ENCODE measurements around the gene SLC25A1.

SLC25A1 gene

GRCh38 chr22:19215360-19215759 is 36.8 kb upstream of the SLC25A1 start:
- DNase-seq (ENCODE audit: low read depth), result no peak
- no peak for TF ChIP-seq CTCF (IDR thresholded peaks at IDR 0.05; ENCODE audit: low read depth, low read length, missing control alignments)
- no peak overlapping the region for H3K4me3 ChIP-seq (ENCODE audit: low read depth, low read length)
- in situ Hi-C loops (cut with HindIII; ENCODE audit: low sequenced_read_pairs), result no loop called here

DNA sequence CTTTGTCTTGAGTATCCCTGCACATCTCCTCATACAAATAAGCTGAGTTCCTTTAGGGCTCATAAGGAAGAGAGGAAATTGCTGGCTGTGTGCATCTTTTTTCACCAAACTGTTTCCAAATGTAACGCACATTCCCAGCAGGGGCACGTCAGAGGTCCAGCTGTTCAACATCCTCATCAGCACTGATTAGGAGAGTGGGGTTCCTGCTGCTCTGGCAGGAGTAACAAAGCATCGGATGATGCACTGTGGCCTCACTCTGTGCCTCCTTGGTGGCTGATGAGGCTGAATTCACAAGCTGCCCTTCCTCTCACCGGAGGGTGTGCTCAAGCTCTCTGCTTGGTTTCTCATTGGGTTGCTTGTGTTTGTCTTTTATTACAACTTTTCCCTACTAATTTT is 35.5 kb upstream of the SLC25A1 start:
- in situ Hi-C loops (cut with HindIII; ENCODE audit: low sequenced_read_pairs), result no loop called here
- no peak overlapping the region for H3K4me3 ChIP-seq (ENCODE audit: low read depth, low read length)
- DNase-seq (ENCODE audit: low read depth), result no peak
- TF ChIP-seq CTCF (IDR thresholded peaks at IDR 0.05; ENCODE audit: low read depth, low read length, missing control alignments), result no peak

DNA sequence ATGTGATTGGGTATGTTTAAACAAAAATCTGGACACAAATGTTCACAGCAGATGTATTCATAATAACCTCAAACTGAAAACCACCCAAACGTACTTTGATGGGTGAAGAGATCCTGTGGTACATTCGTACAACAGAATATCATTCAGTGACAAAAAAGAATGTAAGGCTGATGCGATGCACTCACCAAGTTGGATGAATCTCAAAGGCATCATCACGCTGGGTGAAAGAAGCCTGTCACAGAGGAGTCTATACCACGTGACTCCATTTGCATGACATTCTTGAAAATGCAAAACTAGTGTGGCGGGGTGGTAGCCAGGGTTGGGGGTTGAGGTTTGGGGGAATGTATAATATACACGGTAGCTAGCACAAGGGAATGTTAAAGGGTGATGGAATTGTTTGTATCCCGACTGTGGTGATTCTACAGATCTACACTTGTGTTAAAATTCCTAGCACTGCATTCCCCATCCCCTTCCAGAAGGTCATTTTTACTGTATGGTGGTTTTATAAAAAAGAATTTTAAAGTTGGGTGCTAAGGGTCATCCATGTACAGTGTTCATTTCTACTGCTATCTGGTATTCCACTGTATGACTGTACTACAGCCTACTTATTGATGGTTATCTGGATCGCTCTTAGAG is 35.0 kb upstream of the SLC25A1 start:
- no peak for TF ChIP-seq CTCF (IDR thresholded peaks at IDR 0.05; ENCODE audit: low read depth, low read length, missing control alignments)
- in situ Hi-C loops (cut with HindIII; ENCODE audit: low sequenced_read_pairs), result no loop called here
- no peak overlapping the region for H3K4me3 ChIP-seq (ENCODE audit: low read depth, low read length)
- DNase-seq (ENCODE audit: low read depth), result no peak

DNA sequence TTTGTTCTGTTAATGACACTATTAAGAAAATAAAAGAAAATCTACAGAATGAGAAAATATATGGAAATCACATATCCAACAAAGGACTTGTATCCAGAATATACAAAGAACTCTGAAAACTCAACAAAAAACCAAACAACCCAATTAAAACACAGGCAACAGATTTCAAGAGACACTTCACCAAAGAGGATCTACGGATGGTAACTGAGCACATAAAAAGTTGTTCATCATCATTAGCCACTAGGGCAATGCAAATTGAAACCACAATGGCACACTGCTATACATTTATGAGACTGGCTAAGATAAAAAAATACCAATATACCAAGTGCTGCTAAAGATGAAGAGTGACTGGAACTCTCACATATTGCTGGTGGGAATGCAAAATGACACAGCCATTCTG is 34.5 kb upstream of the SLC25A1 start:
- no peak overlapping the region for H3K4me3 ChIP-seq (ENCODE audit: low read depth, low read length)
- TF ChIP-seq CTCF (IDR thresholded peaks at IDR 0.05; ENCODE audit: low read depth, low read length, missing control alignments), result no peak
- no peak for DNase-seq (ENCODE audit: low read depth)
- in situ Hi-C loops (cut with HindIII; ENCODE audit: low sequenced_read_pairs), result no loop called here

GRCh38 chr22:19212302-19212870 is 33.9 kb upstream of the SLC25A1 start:
- no peak overlapping the region for H3K4me3 ChIP-seq (ENCODE audit: low read depth, low read length)
- TF ChIP-seq CTCF (IDR thresholded peaks at IDR 0.05; ENCODE audit: low read depth, low read length, missing control alignments), result no peak
- no peak for DNase-seq (ENCODE audit: low read depth)
- in situ Hi-C loops (cut with HindIII; ENCODE audit: low sequenced_read_pairs), result no loop called here

GRCh38 chr22:19210188-19210587 is 31.7 kb upstream of the SLC25A1 start:
- in situ Hi-C loops (cut with HindIII; ENCODE audit: low sequenced_read_pairs), result no loop called here
- H3K4me3 ChIP-seq (ENCODE audit: low read depth, low read length), result no peak overlapping the region
- DNase-seq (ENCODE audit: low read depth), result no peak
- no peak for TF ChIP-seq CTCF (IDR thresholded peaks at IDR 0.05; ENCODE audit: low read depth, low read length, missing control alignments)

Data from astrocyte of the cerebellum (primary cell).